Retinal pigment epithelial cell (primary cell): ENCODE results near the gene TMEM245.
A peak's percentile ranks its signal among the peaks of the same experiment; 100 is the strongest.
"Not testable (repeated sequence)": the region's sequence is repeated elsewhere in the genome, so short reads cannot be mapped to it uniquely, and the experiment has no call there.

Source experiments
- DNase-seq: peaks from one replicate; pipeline ENCODE4 v3.0.0-alpha.2; 2010; ENCODE audit warnings: low read depth
- H3K4me3 ChIP-seq: 2 replicates; pipeline ENCODE4 v1.5.1; 2011; ENCODE audit warnings: mild to moderate bottlenecking, low read length, control low read depth, moderate library complexity
- CTCF ChIP-seq: conservative IDR thresholded peaks from 2 replicates; pipeline ENCODE4 v1.5.1; 2011; ENCODE audit warnings: low read depth, low read length, control low read depth, inconsistent platforms

Gene TMEM245

GRCh38 chr9:109060191-109060590, 59.6 kb downstream of the TMEM245 start:
- no peak for DNase-seq
- no peak overlapping the region for H3K4me3 ChIP-seq
- no peak for TF ChIP-seq CTCF

DNA sequence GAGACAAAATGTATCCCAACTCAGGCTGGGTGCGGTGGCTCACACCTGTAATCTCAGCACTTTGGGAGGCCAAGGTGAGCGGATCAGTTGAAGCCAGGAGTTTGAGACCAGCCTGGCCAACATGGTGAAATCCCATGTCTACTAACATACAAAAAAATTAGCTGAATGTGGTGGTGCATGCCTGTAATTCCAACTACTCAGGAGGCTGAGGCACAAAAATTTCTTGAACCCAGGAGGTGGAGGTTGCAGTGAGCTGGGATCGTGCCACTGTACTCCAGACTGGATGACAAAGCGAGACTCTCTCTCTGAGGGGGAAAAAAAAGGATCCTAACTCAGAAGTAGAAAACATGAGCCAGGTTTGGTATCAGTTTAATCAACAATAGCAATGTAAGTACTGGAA, 66.6 kb downstream of the TMEM245 start:
- not testable (repeated sequence) for H3K4me3 ChIP-seq, DNase-seq

GRCh38 chr9:109052416-109052815, 67.3 kb downstream of the TMEM245 start:
- DNase-seq: peak; percentile 43
- H3K4me3 ChIP-seq: no peak overlapping the region
- TF ChIP-seq CTCF: no peak

DNA sequence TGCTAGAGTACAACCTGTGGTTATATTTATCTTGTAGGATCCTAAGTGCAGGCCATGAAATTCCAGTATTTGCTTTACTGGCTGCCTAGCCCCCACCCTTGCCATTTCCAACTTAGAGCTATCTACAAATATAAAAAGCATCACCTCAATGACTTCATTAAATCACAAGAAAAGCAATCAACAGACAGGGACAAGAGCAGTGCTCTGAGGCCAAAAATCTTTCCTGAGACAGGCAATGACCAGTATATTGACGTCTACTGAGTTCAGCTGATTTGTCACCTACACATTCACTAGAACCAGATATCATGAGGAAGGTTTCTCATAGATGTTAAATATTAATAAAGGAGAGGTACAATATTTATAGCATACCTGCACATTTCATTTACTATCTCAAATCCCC, 68.0 kb downstream of the TMEM245 start:
- no peak overlapping the region for H3K4me3 ChIP-seq
- DNase-seq: no peak
- TF ChIP-seq CTCF: no peak

GRCh38 chr9:109050444-109050843, 69.3 kb downstream of the TMEM245 start:
- no peak overlapping the region for H3K4me3 ChIP-seq
- no peak for DNase-seq
- TF ChIP-seq CTCF: no peak

DNA sequence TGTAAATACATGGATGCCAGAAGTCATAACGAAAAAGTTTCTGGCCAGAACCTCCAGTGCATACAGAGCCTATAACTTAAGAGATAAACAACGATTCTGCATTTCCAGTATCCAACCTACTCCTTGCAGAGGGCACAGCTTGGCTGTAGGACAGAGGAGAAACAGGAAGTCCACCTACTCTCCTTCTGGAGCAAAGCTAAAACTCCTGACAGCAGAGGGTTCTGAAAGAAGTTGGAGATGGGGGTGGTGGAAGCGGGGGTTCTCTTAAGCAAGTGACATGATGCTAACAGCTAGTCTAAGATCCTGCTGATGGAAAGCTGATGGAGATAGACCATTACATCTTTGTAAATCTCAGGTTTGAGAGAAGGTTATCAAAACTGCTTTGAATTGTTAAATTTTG, 70.9 kb downstream of the TMEM245 start:
- no peak for TF ChIP-seq CTCF
- DNase-seq: no peak
- H3K4me3 ChIP-seq: no peak overlapping the region

- TF ChIP-seq CTCF: no peak
- DNase-seq: no peak
- H3K4me3 ChIP-seq: no peak overlapping the region
Observed at GRCh38 chr9:109047259-109047658, 72.5 kb downstream of the TMEM245 start.

DNA sequence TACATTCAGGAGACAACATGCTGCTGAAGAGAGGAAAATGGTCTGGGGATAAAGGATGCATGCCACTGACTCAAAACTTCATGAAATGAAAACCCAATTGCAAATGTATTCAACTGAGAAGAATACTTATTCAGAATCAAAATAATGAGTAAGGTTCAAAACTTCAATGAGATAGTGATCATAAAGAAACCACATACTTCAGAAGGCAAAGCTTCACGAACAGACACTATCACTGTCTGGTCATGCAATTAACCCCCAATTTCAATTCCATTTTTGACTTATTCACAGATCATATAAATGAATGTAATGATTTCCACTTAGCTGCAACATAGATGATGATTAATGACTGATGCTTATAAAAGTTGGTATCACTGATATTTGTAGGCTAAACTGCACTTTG, 73.4 kb downstream of the TMEM245 start:
- TF ChIP-seq CTCF: no peak
- no peak for DNase-seq

More for the DNA sequence above, 73.4 kb downstream of the TMEM245 start:
- no peak overlapping the region for H3K4me3 ChIP-seq
